Thyroid gland (tissue), 4 donors: ENCODE results near the gene PDPK1.
"Not testable (repeated sequence)": the region's sequence is repeated elsewhere in the genome, so short reads cannot be mapped to it uniquely, and the experiment has no call there.

Experiments used
- POLR2A ChIP-seq, 2 donors: fragments of 450-650 bp; IDR thresholded peaks; one replicate each; pipeline ENCODE4 v1.6.1; 2017; ENCODE audit warnings: antibody characterized with exemption in 2 of 2, mild to moderate bottlenecking in 2 of 2, moderate library complexity in 1 of 2
- TF ChIP-seq, protein P1 (sequence below), 6 experiments: fragments of 200-600 bp in 3 of 6; fragments of 450-650 bp in 3 of 6; sonication (generic) in 3 of 6; IDR thresholded peaks; one replicate each; pipeline ENCODE4 v1.5.1; 2016 to 2019; ENCODE audit warnings: antibody characterized with exemption in 6 of 6, mild to moderate bottlenecking in 2 of 6, inconsistent platforms in 1 of 6, moderate library complexity in 1 of 6

DNA sequence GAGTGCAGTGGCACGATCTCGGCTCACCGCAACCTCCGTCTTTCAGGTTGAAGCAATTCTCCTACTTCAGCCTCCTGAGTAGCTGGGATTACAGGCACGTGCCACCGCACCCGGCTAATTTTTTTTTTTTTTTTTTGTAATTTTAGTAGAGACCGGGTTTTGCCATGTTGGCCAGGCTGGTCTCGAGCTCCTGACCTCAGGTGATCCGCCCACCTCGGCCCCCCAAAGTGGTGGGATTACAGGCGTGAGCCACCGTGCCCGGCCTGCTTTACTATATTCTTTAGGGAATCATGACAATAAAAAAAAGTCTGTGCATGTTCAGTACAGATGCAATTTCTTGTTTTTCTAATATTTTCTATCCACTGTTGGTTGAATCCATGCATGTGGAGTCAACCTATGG, 6.0 kb downstream of the PDPK1 start:
- TF ChIP-seq, protein P1, sequence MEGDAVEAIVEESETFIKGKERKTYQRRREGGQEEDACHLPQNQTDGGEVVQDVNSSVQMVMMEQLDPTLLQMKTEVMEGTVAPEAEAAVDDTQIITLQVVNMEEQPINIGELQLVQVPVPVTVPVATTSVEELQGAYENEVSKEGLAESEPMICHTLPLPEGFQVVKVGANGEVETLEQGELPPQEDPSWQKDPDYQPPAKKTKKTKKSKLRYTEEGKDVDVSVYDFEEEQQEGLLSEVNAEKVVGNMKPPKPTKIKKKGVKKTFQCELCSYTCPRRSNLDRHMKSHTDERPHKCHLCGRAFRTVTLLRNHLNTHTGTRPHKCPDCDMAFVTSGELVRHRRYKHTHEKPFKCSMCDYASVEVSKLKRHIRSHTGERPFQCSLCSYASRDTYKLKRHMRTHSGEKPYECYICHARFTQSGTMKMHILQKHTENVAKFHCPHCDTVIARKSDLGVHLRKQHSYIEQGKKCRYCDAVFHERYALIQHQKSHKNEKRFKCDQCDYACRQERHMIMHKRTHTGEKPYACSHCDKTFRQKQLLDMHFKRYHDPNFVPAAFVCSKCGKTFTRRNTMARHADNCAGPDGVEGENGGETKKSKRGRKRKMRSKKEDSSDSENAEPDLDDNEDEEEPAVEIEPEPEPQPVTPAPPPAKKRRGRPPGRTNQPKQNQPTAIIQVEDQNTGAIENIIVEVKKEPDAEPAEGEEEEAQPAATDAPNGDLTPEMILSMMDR (IDR thresholded peaks at IDR 0.05) = not testable (repeated sequence)
- not testable (repeated sequence) for TF ChIP-seq POLR2A (IDR thresholded peaks at IDR 0.05)
